RWPE2 (cell line): ENCODE results near the gene ZFP36.

Source experiments
- ATAC-seq: fragments of 200-7000 bp; cut with Tn5 transposase; 3 replicates; pipeline ENCODE4 v1.9.1; 2021; ENCODE audit warnings: low read depth
- DNase-seq: peaks from one replicate; pipeline ENCODE4 v3.0.0-alpha.2; 2020; ENCODE audit warnings: low spot score
- H3K27ac ChIP-seq: fragments of 450-650 bp; 2 replicates; pipeline ENCODE4 v1.5.1; 2017; ENCODE audit warnings: mild to moderate bottlenecking; ENCODE audit not compliant: poor library complexity, severe bottlenecking
- H3K27me3 ChIP-seq: fragments of 250-450 bp; sonication (Bioruptor Pico); 2 replicates; pipeline ENCODE4 v1.5.1; 2021; ENCODE audit warnings: mild to moderate bottlenecking, moderate library complexity; ENCODE audit not compliant: insufficient read depth, poor library complexity, severe bottlenecking
- H3K36me3 ChIP-seq: fragments of 250-450 bp; sonication (Bioruptor Pico); 2 replicates; pipeline ENCODE4 v1.5.1; 2020; ENCODE audit warnings: low read depth, mild to moderate bottlenecking, moderate library complexity
- H3K4me1 ChIP-seq: fragments of 250-450 bp; sonication (Bioruptor Pico); 2 replicates; pipeline ENCODE4 v1.5.1; 2021; ENCODE audit warnings: mild to moderate bottlenecking, moderate library complexity; ENCODE audit not compliant: insufficient read depth, poor library complexity, severe bottlenecking
- H3K4me3 ChIP-seq: fragments of 250-450 bp; sonication (Bioruptor Pico); 2 replicates; pipeline ENCODE4 v1.5.1; 2021; ENCODE audit warnings: mild to moderate bottlenecking, moderate library complexity; ENCODE audit not compliant: severe bottlenecking
- H3K9me3 ChIP-seq: fragments of 250-450 bp; sonication (Bioruptor Pico); 2 replicates; pipeline ENCODE4 v1.5.1; 2021; ENCODE audit warnings: mild to moderate bottlenecking, moderate library complexity; ENCODE audit not compliant: severe bottlenecking
- CTCF ChIP-seq: fragments of 450-650 bp; IDR thresholded peaks from one replicate; pipeline ENCODE4 v1.5.1; 2017; ENCODE audit warnings: mild to moderate bottlenecking, moderate library complexity; ENCODE audit not compliant: poor library complexity, severe bottlenecking

ZFP36 gene

GRCh38 chr19:39380521-39381502, 25.8 kb upstream of the ZFP36 start:
- no peaks in the 10 kb centered on the region for H3K4me1 ChIP-seq
- H3K36me3 ChIP-seq = peaks cover 73% of the 10 kb centered on the region
- no peaks in the 10 kb centered on the region for H3K9me3 ChIP-seq
- H3K27me3 ChIP-seq = no peaks in the 10 kb centered on the region
- TF ChIP-seq CTCF = no peak
- no peak overlapping the region for H3K4me3 ChIP-seq
- no peak overlapping the region for H3K27ac ChIP-seq
- DNase-seq (no peak), ATAC-seq (no peak)

DNA sequence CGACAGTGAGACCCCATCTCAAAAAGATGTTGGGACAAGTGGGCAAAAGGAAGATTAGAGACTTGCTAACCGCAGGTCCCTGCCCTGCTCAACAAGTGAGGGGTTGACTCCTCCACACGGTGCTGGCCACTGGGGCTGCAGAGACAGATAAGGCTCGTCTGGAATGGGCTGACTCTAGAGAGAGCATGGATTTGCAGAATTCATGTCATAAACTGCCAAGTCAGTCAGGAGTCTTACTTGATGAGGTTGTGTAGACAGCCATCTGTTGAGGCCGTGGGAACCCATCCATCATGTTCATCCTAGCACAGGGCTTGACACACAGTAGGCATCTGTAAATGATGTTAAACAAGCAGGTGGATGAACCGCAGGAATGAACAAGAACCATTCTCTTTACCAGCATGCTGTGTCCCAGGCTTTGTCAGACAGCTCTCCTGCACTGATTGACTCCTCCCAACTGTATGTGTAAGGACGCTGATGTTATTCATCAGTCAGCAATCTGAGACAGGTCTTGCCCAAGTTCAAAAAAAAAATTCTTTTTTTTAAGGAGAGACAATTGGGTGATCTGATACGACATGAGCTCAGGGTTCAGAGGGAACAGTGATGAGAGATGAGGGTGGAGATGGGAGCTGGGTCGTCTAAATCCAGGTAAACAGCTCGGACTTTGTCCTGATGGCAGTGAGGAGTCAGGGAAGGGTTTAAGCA, 24.6 kb upstream of the ZFP36 start:
- Histone ChIP-seq H3K27ac (no peak overlapping the region), H3K27me3 (no peaks in the 10 kb centered on the region), H3K36me3 (peaks cover 73% of the 10 kb centered on the region), H3K4me1 (no peaks in the 10 kb centered on the region), H3K9me3 (no peaks in the 10 kb centered on the region), H3K4me3 (no peak overlapping the region)
- TF ChIP-seq CTCF = no peak
- DNase-seq (no peak), ATAC-seq (peak; percentile 65)

GRCh38 chr19:39382991-39383828, 23.4 kb upstream of the ZFP36 start:
- ATAC-seq (no peak), DNase-seq (no peak)
- no peaks in the 10 kb centered on the region for H3K27me3 ChIP-seq
- no peaks in the 10 kb centered on the region for H3K9me3 ChIP-seq
- peaks cover 73% of the 10 kb centered on the region for H3K36me3 ChIP-seq
- no peaks in the 10 kb centered on the region for H3K4me1 ChIP-seq
- H3K4me3 ChIP-seq = no peak overlapping the region
- no peak overlapping the region for H3K27ac ChIP-seq
- no peak for TF ChIP-seq CTCF

DNA sequence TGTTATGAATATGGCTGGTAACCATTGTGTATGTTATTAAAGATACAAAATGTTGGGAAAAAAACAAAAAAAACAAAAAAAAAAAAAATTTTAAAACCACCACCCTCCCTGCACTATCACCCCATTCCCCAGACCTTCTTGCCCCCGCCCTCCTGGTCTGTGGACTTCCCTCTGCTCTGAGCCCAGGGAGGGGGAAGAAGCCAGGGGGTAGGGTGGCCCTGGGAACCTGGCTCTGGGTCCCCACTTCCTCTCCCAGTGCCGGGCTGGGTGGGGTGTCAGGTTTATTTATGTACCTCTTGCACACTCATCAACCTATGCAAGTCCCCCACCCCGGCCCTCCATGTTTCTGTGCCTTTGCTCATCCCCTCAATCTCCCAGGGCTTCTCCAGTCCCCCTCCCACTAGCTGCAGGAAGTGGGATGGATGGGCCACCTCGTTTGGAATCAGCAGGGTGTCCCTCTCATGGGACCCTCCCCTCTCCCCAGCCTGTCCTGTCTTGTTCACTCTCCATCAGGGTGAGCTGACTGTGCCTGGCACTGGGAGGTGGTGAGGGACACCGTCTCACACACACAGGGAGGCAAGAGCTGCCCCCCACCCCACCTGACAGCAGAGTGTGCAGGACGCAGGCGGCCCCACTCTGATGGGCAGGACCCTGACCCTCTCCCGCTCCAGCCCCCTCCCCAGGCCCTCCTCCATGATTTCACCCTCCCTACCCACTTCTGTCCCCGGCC, 21.6 kb upstream of the ZFP36 start:
- Histone ChIP-seq H3K4me3 (no peak overlapping the region), H3K36me3 (peaks cover 77% of the 10 kb centered on the region), H3K27me3 (no peaks in the 10 kb centered on the region), H3K27ac (no peak overlapping the region), H3K4me1 (no peaks in the 10 kb centered on the region), H3K9me3 (no peaks in the 10 kb centered on the region)
- ATAC-seq (no peak), DNase-seq (no peak)
- TF ChIP-seq CTCF = no peak
